Lower lobe of right lung (tissue), 2 donors: Measurements from ENCODE around the gene PIAS4. TPM values are rescaled to one million over a fixed set of nuclear protein-coding genes. Genes with fewer than 3 reads are reported as not detected.

ENCODE experiments used
- ATAC-seq, 2 donors: fragments of 200-7000 bp; cut with Tn5 transposase; one replicate each; pipeline ENCODE4 v1.9.1; 2020 to 2022; ENCODE audit warnings: mild to moderate bottlenecking in 2 of 2, moderate library complexity in 2 of 2
- DNase-seq: peaks from one replicate; pipeline ENCODE4 v3.0.0-alpha.2; 2020
- H3K27ac ChIP-seq: fragments of 200-600 bp; one replicate; pipeline ENCODE4 v1.8.0; 2022
- H3K27me3 ChIP-seq: fragments of 200-600 bp; one replicate; pipeline ENCODE4 v1.8.0; 2022; ENCODE audit warnings: low read depth
- H3K36me3 ChIP-seq: fragments of 200-600 bp; one replicate; pipeline ENCODE4 v1.8.0; 2022; ENCODE audit warnings: mild to moderate bottlenecking
- H3K4me1 ChIP-seq: fragments of 200-600 bp; one replicate; pipeline ENCODE4 v1.8.0; 2022
- H3K4me3 ChIP-seq: fragments of 200-600 bp; one replicate; pipeline ENCODE4 v1.8.0; 2022; ENCODE audit warnings: mild to moderate bottlenecking
- H3K9me3 ChIP-seq: fragments of 200-600 bp; one replicate; pipeline ENCODE4 v1.8.0; 2022
- CTCF ChIP-seq: fragments of 200-600 bp; IDR thresholded peaks from one replicate; pipeline ENCODE4 v1.8.0; 2022; ENCODE audit warnings: antibody characterized with exemption, mild to moderate bottlenecking
- intact Hi-C: fragments of 100-400 bp; cut with DNase I; formaldehyde crosslinking; loops from one replicate; pipeline ENCODE4 v1.11.0; 2022
- total RNA-seq: library from RNA; stranded (reverse); fragmentation: NEBNext Ultra II Directional; extraction: Animal tissue kit (Norgen Biotek cat#: 25700); gene quantifications from one replicate; pipeline ENCODE4 v1.2.1, GENCODE V29; 2021
- donor health status: DM: no; HTN: yes; CAD: no; lungs with severe emphysema.

The PIAS4 gene
- total RNA-seq, 1 donor from 2014 or later: 27.6 TPM

- ATAC-seq: no peak
These were observed 19.6 kb downstream of the PIAS4 start for GRCh38 chr19:4027146-4027545.

GRCh38 chr19:4028334-4029246, 21.1 kb downstream of the PIAS4 start:
- H3K9me3 ChIP-seq: no peaks in the 10 kb centered on the region
- no peaks in the 10 kb centered on the region for H3K27me3 ChIP-seq
- DNase-seq (no peak), ATAC-seq (peak in 1 of 2 donors; percentile 5)
- no peak overlapping the region for H3K4me3 ChIP-seq
- TF ChIP-seq CTCF: no peak
- no peak overlapping the region for H3K27ac ChIP-seq
- H3K36me3 ChIP-seq: peaks cover 64% of the 10 kb centered on the region
- H3K4me1 ChIP-seq: peaks cover 1% of the 10 kb centered on the region
- intact Hi-C loops: no loop called here

More at GRCh38 chr19:4027146-4027545, 19.6 kb downstream of the PIAS4 start:
- intact Hi-C loops: no loop called here
- no peaks in the 10 kb centered on the region for H3K27me3 ChIP-seq
- H3K4me3 ChIP-seq: no peak overlapping the region
- H3K27ac ChIP-seq: no peak overlapping the region
- DNase-seq: no peak
- H3K9me3 ChIP-seq: no peaks in the 10 kb centered on the region
- peaks cover 54% of the 10 kb centered on the region for H3K36me3 ChIP-seq
- TF ChIP-seq CTCF: no peak
- H3K4me1 ChIP-seq: peaks cover 6% of the 10 kb centered on the region

GRCh38 chr19:4029247-4029614, 21.7 kb downstream of the PIAS4 start:
- no peak for TF ChIP-seq CTCF
- DNase-seq (no peak), ATAC-seq (no peak)
- no peak overlapping the region for H3K4me3 ChIP-seq
- no peak overlapping the region for H3K27ac ChIP-seq
- H3K36me3 ChIP-seq: peaks cover 65% of the 10 kb centered on the region
- intact Hi-C loops: no loop called here
- H3K9me3 ChIP-seq: no peaks in the 10 kb centered on the region
- H3K27me3 ChIP-seq: no peaks in the 10 kb centered on the region
- H3K4me1 ChIP-seq: no peaks in the 10 kb centered on the region

GRCh38 chr19:4030552-4030951, 23.0 kb downstream of the PIAS4 start:
- no peaks in the 10 kb centered on the region for H3K4me1 ChIP-seq
- TF ChIP-seq CTCF: no peak
- no peak overlapping the region for H3K4me3 ChIP-seq
- peaks cover 68% of the 10 kb centered on the region for H3K36me3 ChIP-seq
- H3K27ac ChIP-seq: no peak overlapping the region
- H3K9me3 ChIP-seq: no peaks in the 10 kb centered on the region
- intact Hi-C loops: no loop called here
- H3K27me3 ChIP-seq: no peaks in the 10 kb centered on the region
- no peak for ATAC-seq
- DNase-seq: no peak

GRCh38 chr19:4030981-4031380, 23.4 kb downstream of the PIAS4 start:
- Histone ChIP-seq H3K36me3 (peaks cover 68% of the 10 kb centered on the region), H3K4me3 (no peak overlapping the region), H3K9me3 (no peaks in the 10 kb centered on the region), H3K27ac (no peak overlapping the region), H3K4me1 (no peaks in the 10 kb centered on the region), H3K27me3 (no peaks in the 10 kb centered on the region)
- no peak for TF ChIP-seq CTCF
- ATAC-seq (no peak), DNase-seq (no peak)
- intact Hi-C loops: no loop called here
